ENCODE results near the gene BICD1. TPM values are rescaled to one million over a fixed set of nuclear protein-coding genes. Genes with fewer than 3 reads are reported as not detected.

The BICD1 gene
- total and polyA plus RNA-seq, 9 donors = 19.4 to 75.5 (median 60.2) TPM

DNA sequence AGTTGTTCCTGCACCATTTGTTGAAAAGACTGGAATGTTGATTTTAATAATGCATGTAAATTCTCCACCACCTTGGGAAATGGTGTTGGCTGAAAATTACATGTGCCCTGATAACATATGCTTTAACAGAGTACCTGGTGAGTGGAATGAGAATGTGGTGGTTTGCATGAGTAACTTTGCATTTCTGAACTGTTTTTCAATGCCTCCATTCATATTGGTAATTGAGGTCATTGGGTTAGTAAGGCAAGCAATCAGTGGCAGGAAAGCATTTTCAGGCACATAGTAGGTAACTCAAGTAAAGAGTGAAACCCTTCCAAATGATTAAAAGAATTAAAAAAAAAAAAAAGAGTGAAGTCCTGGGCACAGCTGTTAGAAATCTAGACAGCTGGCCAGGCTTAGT, 32.2 kb upstream of the BICD1 start:
- no peaks in the 10 kb centered on the region for H3K9me3 ChIP-seq

GRCh38 chr12:32076941-32077340, 29.7 kb upstream of the BICD1 start:
- intact Hi-C loops (cut with DNase I) = no loop called here
- TF ChIP-seq POLR2A (IDR thresholded peaks at IDR 0.05) = no peak
- TF ChIP-seq, protein P1, sequence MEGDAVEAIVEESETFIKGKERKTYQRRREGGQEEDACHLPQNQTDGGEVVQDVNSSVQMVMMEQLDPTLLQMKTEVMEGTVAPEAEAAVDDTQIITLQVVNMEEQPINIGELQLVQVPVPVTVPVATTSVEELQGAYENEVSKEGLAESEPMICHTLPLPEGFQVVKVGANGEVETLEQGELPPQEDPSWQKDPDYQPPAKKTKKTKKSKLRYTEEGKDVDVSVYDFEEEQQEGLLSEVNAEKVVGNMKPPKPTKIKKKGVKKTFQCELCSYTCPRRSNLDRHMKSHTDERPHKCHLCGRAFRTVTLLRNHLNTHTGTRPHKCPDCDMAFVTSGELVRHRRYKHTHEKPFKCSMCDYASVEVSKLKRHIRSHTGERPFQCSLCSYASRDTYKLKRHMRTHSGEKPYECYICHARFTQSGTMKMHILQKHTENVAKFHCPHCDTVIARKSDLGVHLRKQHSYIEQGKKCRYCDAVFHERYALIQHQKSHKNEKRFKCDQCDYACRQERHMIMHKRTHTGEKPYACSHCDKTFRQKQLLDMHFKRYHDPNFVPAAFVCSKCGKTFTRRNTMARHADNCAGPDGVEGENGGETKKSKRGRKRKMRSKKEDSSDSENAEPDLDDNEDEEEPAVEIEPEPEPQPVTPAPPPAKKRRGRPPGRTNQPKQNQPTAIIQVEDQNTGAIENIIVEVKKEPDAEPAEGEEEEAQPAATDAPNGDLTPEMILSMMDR (IDR thresholded peaks at IDR 0.05) = no peak
- TF ChIP-seq EP300 (IDR thresholded peaks at IDR 0.05) = no peak

More for the DNA sequence above, 32.2 kb upstream of the BICD1 start:
- Histone ChIP-seq H3K27me3 (no peaks in the 10 kb centered on the region), H3K27ac (no peak overlapping the region), H3K4me1 (ENCODE audit: insufficient read depth) (no peaks in the 10 kb centered on the region), H3K4me3 (no peak overlapping the region), H3K36me3 (no peaks in the 10 kb centered on the region)
- DNase-seq = no peak
- intact Hi-C loops (cut with DNase I) = no loop called here
- TF ChIP-seq EP300 (IDR thresholded peaks at IDR 0.05) (no peak), POLR2A (IDR thresholded peaks at IDR 0.05) (no peak)
- TF ChIP-seq, protein P1 (IDR thresholded peaks at IDR 0.05) = no peak

DNA sequence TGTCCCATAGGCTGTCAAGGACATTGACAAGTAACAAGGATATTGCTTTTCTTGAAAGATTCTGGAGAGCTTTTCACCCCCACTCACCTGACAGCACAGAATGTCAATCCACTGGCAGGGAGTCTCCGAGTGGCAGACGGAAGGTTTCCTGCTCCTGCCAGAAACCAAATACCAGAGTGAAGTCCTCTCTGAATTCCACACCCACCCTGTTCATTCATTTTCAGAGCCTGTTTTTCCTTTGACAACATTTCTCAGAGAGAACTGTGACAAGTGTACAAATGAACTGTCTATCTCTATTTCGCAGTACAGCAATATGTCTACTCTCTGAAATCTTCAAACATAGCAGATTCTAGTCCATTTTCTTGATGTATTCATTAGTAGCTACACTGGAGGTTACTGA, 26.2 kb upstream of the BICD1 start:
- Histone ChIP-seq H3K36me3 (no peaks in the 10 kb centered on the region), H3K4me3 (no peak overlapping the region), H3K9me3 (no peaks in the 10 kb centered on the region), H3K4me1 (ENCODE audit: insufficient read depth) (no peaks in the 10 kb centered on the region), H3K27me3 (no peaks in the 10 kb centered on the region), H3K27ac (no peak overlapping the region)
- 86 to 94% (median 90%) methylated on average over 3 of the region's 3 CpGs for WGBS, 3 donors
- intact Hi-C loops (cut with DNase I) = no loop called here
- DNase-seq = no peak
- no peak for TF ChIP-seq POLR2A (IDR thresholded peaks at IDR 0.05)
- TF ChIP-seq EP300 (IDR thresholded peaks at IDR 0.05) = no peak
- TF ChIP-seq, protein P1 (IDR thresholded peaks at IDR 0.05) = no peak

More at GRCh38 chr12:32076941-32077340, 29.7 kb upstream of the BICD1 start:
- Histone ChIP-seq H3K4me1 (ENCODE audit: insufficient read depth) (no peaks in the 10 kb centered on the region), H3K36me3 (no peaks in the 10 kb centered on the region), H3K4me3 (no peak overlapping the region), H3K27ac (no peak overlapping the region), H3K27me3 (no peaks in the 10 kb centered on the region), H3K9me3 (no peaks in the 10 kb centered on the region)
- DNase-seq = no peak
- WGBS, 3 donors = 89 to 94% (median 92%) methylated on average over 4 of the region's 4 CpGs

DNA sequence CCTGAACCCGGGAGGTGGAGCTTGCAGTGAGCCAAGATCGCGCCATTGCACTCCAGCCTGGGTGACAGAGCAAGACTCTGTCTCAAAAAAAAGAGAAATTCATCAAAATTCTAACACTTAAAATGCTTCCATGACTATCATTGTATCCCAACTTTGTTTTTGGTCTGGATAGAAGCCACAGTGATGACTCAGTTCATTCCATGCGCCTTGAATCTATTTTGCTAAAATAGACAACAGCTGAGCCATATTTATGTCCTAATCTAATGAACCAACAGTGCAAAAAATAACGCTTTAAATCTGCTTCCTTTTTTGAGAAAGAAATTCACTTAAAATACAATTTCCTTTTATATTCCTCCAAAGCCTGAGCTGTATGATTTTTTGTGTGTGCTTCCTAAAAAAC, 23.2 kb upstream of the BICD1 start:
- Histone ChIP-seq H3K27ac (no peak overlapping the region), H3K4me3 (no peak overlapping the region), H3K36me3 (no peaks in the 10 kb centered on the region), H3K4me1 (ENCODE audit: insufficient read depth) (no peaks in the 10 kb centered on the region), H3K9me3 (no peaks in the 10 kb centered on the region), H3K27me3 (no peaks in the 10 kb centered on the region)
- no peak for DNase-seq
- TF ChIP-seq POLR2A (IDR thresholded peaks at IDR 0.05) (no peak), EP300 (IDR thresholded peaks at IDR 0.05) (no peak)
- TF ChIP-seq, protein P1 (IDR thresholded peaks at IDR 0.05) = no peak
- intact Hi-C loops (cut with DNase I) = no loop called here
- WGBS, 3 donors = 38 to 48% (median 44%) methylated on average over 5 of the region's 5 CpGs

Measured in ovary (tissue), 9 donors.